Mucosa of descending colon (tissue), 3 donors: Measurements from ENCODE around the gene DAAM1. TPM values are rescaled to one million over a fixed set of nuclear protein-coding genes. Genes with fewer than 3 reads are reported as not detected.

Experiments
- ATAC-seq: fragments of 200-7000 bp; cut with Tn5 transposase; one replicate; pipeline ENCODE4 v1.9.1; 2020; ENCODE audit warnings: mild to moderate bottlenecking, moderate library complexity
- DNase-seq, 3 donors: peaks; one replicate each; pipeline ENCODE4 v3.0.0-alpha.2; 2020
- H3K36me3 ChIP-seq: fragments of 200-600 bp; one replicate; pipeline ENCODE4 v1.8.0; 2021; ENCODE audit warnings: low read depth, mild to moderate bottlenecking
- H3K4me1 ChIP-seq: fragments of 200-600 bp; one replicate; pipeline ENCODE4 v1.8.0; 2021; ENCODE audit warnings: low read depth, mild to moderate bottlenecking
- H3K4me3 ChIP-seq: fragments of 200-600 bp; one replicate; pipeline ENCODE4 v1.8.0; 2021; ENCODE audit warnings: mild to moderate bottlenecking
- H3K9me3 ChIP-seq: fragments of 200-600 bp; one replicate; pipeline ENCODE4 v1.8.0; 2021; ENCODE audit warnings: mild to moderate bottlenecking
- intact Hi-C, 2 donors: fragments of 100-400 bp; cut with DNase I in 1 of 2; cut with micrococcal nuclease in 1 of 2; formaldehyde crosslinking; loops; one replicate each; pipeline versions ENCODE4 v1.11.0 to v1.11.1; 2022; cut with DNase I, micrococcal nuclease
- total RNA-seq, 3 donors: library from RNA; stranded (reverse); fragmentation: NEBNext Ultra II Directional in 2 of 3; extraction: Animal tissue kit (Norgen Biotek cat#: 25700) in 2 of 3; gene quantifications; one replicate each; pipeline versions ENCODE4 v1.2.1 to v1.2.4, GENCODE V29; 2021 to 2023
- TF ChIP-seq, protein P1 (sequence below): fragments of 200-600 bp; IDR thresholded peaks from one replicate; pipeline ENCODE4 v1.8.0; 2022; ENCODE audit warnings: antibody characterized with exemption, mild to moderate bottlenecking
- donor health status: DM: no; HTN: no; CAD: no; lungs with moderate emphysema.
- donor health status: DM: no; HTN: no; CAD: no.
- donor health status: DM: no; HTN: yes; CAD: no.

DAAM1 gene
- total RNA-seq, 3 donors from 2014 or later = 41.0 to 85.4 (median 49.6) TPM

- ATAC-seq (peak; percentile 26), DNase-seq (peak in 1 of 3 donors; percentile 29)
- intact Hi-C loops = no loop called here
- TF ChIP-seq, protein P1, sequence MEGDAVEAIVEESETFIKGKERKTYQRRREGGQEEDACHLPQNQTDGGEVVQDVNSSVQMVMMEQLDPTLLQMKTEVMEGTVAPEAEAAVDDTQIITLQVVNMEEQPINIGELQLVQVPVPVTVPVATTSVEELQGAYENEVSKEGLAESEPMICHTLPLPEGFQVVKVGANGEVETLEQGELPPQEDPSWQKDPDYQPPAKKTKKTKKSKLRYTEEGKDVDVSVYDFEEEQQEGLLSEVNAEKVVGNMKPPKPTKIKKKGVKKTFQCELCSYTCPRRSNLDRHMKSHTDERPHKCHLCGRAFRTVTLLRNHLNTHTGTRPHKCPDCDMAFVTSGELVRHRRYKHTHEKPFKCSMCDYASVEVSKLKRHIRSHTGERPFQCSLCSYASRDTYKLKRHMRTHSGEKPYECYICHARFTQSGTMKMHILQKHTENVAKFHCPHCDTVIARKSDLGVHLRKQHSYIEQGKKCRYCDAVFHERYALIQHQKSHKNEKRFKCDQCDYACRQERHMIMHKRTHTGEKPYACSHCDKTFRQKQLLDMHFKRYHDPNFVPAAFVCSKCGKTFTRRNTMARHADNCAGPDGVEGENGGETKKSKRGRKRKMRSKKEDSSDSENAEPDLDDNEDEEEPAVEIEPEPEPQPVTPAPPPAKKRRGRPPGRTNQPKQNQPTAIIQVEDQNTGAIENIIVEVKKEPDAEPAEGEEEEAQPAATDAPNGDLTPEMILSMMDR = no peak
- no peaks in the 10 kb centered on the region for H3K9me3 ChIP-seq
- no peaks in the 10 kb centered on the region for H3K4me1 ChIP-seq
- H3K36me3 ChIP-seq = no peaks in the 10 kb centered on the region
- no peak overlapping the region for H3K4me3 ChIP-seq
These were observed 142.0 kb downstream of the DAAM1 start for GRCh38 chr14:59330455-59330854.

- intact Hi-C loops = no loop called here
- no peak for ATAC-seq
These were observed 142.8 kb downstream of the DAAM1 start for GRCh38 chr14:59331217-59331616.

DNA sequence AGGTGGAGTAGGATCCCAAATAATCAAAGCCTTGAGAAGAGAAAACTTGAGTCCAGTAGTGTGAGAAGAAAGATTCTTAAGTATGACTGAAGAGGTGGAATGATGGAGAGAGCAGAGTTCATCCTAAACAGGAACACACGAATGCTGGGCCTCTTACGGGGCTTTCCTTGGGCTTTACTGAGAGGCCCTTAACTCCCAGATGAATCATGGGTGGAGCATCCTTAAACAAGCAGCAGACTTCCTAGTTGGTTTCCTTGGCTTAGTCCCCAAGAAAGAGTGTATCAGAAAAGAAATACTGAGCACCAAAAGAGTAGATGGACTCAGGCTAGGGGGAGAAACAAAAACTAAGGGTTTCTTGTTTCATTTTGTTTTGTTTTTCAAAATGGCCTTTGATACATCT lies 144.3 kb downstream of the DAAM1 start:
- no peaks in the 10 kb centered on the region for H3K4me1 ChIP-seq

More at GRCh38 chr14:59331217-59331616, 142.8 kb downstream of the DAAM1 start:
- DNase-seq = no peak
- Histone ChIP-seq H3K4me3 (no peak overlapping the region), H3K36me3 (no peaks in the 10 kb centered on the region), H3K4me1 (no peaks in the 10 kb centered on the region), H3K9me3 (no peaks in the 10 kb centered on the region)
- TF ChIP-seq, protein P1 = no peak

DNA sequence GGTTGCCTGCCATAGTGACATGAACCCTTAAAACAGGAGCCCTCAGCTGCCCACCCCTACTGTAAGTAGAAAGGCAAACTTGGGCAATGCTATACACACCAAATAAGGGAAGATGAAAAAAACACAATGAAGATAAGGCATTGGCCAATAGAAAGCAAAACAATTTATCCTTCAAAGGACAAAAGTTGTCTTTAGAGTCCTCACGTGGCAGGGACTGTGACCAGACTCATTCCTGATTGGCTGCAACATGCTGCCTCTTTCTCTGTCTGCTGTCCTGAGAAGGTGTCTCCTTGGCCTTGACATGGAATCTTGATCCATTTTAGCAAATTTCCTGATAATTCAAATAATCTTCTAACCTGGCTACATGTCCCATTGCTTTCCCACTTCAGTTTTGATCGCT lies 144.8 kb downstream of the DAAM1 start:
- TF ChIP-seq, protein P1 = no peak
- no peaks in the 10 kb centered on the region for H3K9me3 ChIP-seq
- ATAC-seq = no peak
- H3K4me3 ChIP-seq = no peak overlapping the region
- no peaks in the 10 kb centered on the region for H3K36me3 ChIP-seq
- no peaks in the 10 kb centered on the region for H3K4me1 ChIP-seq
- DNase-seq = no peak
- intact Hi-C loops = no loop called here

More for the DNA sequence above, 144.3 kb downstream of the DAAM1 start:
- DNase-seq (no peak), ATAC-seq (peak; percentile 41)
- TF ChIP-seq, protein P1 = no peak
- intact Hi-C loops = no loop called here
- no peak overlapping the region for H3K4me3 ChIP-seq
- H3K36me3 ChIP-seq = no peaks in the 10 kb centered on the region
- H3K9me3 ChIP-seq = no peaks in the 10 kb centered on the region

DNA sequence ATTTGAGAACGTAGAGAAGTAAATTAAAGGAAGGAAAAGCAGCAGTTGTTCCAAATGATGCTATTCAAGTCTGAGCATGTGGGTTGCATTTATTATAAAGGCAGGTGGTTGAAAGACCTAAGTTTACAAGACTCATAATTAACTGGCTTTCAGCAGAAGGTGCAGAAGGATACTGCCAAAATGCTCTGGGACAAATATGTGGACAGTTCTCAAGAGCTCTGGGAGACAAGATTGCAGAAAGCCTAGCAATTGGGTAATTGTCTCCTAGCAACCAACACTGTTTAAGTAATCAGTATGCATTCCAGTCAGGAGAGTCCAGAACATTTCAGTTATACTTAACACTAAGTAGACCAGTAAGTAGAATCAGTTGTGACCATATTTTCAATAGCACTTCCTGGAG lies 145.2 kb downstream of the DAAM1 start:
- ATAC-seq = peak; percentile 70
- TF ChIP-seq, protein P1 = no peak
- Histone ChIP-seq H3K4me1 (no peaks in the 10 kb centered on the region), H3K4me3 (no peak overlapping the region), H3K9me3 (no peaks in the 10 kb centered on the region), H3K36me3 (no peaks in the 10 kb centered on the region)
- intact Hi-C loops = no loop called here
- peak in 1 of 3 donors; percentile 10 for DNase-seq

DNA sequence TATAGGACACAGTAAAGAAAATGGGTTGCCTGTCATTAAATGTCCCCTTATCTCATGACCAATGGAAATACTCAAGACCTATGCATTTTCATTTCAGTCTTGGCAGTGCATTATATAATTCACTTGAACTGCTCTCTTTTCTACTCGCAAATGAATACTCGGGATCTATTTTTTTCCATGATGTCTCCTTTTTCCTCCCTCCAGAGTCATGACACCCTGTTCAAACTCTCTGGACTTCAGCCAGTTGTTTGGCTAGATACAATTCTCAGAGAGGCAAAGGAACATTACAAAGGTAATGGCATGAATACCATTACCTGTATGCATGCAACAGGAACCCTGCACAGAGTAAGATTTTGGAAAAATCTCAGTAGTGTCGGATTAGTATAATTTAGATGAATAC lies 145.8 kb downstream of the DAAM1 start:
- TF ChIP-seq, protein P1 = no peak
- no peaks in the 10 kb centered on the region for H3K9me3 ChIP-seq
- no peak overlapping the region for H3K4me3 ChIP-seq
- ATAC-seq = no peak
- H3K4me1 ChIP-seq = no peaks in the 10 kb centered on the region
- no peak for DNase-seq
- intact Hi-C loops = no loop called here
- H3K36me3 ChIP-seq = no peaks in the 10 kb centered on the region
